K562 (cell line): Measurements from ENCODE around the gene CASP1. TPM values are rescaled to one million over a fixed set of nuclear protein-coding genes. Genes with fewer than 3 reads are reported as not detected.

Source experiments
- ATAC-seq: fragments of 200-7000 bp; cut with Tn5 transposase; 3 replicates; pipeline ENCODE4 v1.9.1; 2020; ENCODE audit warnings: moderate library complexity
- BruUV-seq: library from RNA; stranded (reverse); fragments of 400-500 nt; replicated peaks from 2 replicates; lab custom pipeline; 2021; lab: Mats Ljungman, UMichigan
- CTCF ChIA-PET: fragments of 300-600 bp; formaldehyde crosslinking; extraction: SDS; loops from one replicate; lab custom pipeline; 2021; ENCODE audit warnings: low intra/inter-chr PET ratio; lab: Yijun Ruan, JAX
- POLR2A ChIA-PET: fragments of 300-600, 350-650 bp; sonication (Branson Sonifier 250); formaldehyde crosslinking; extraction: SDS; loops from one replicate; lab custom pipeline; 2021; ENCODE audit warnings: antibody characterized with exemption, inconsistent platforms; lab: Yijun Ruan, JAX
- DNase-seq, 4 experiments: peaks; one replicate each; pipeline versions ENCODE4 v3.0.0 to v3.0.0-alpha.2; 2011 to 2018; ENCODE audit warnings: low spot score in 3 of 4, mixed read lengths in 3 of 4; ENCODE audit errors: extremely low read depth in 1 of 4
- FAIRE-seq: peaks from 2 replicates; lab custom pipeline; 2011; peaks lifted over from hg19 to GRCh38; lab: Jason Lieb, UNC
- H2AFZ ChIP-seq: 2 replicates; pipeline ENCODE4 v1.6.0; 2011; ENCODE audit warnings: low read depth, low read length, control low read depth, inconsistent platforms
- H3K27ac ChIP-seq: fragments of 200-600 bp; 3 replicates; pipeline ENCODE4 v1.8.0; 2011; ENCODE audit warnings: low read depth, mild to moderate bottlenecking, control low read depth, inconsistent platforms, low read length, moderate library complexity, mixed read lengths; ENCODE audit errors: extremely low read depth
- H3K27me3 ChIP-seq, 2 experiments: fragments of 300-600 bp in 1 of 2; 2 replicates in 1 of 2; 3 replicates in 1 of 2; pipeline versions ENCODE4 v1.6.0 to v1.8.0; 2011; ENCODE audit warnings: inconsistent platforms in 2 of 2, low read length in 2 of 2, mild to moderate bottlenecking in 1 of 2, mixed read lengths in 1 of 2, moderate library complexity in 1 of 2; ENCODE audit not compliant: control insufficient read depth in 2 of 2, insufficient read depth in 2 of 2
- H3K36me3 ChIP-seq: fragments of 300-600 bp; 3 replicates; pipeline ENCODE4 v1.8.0; 2011; ENCODE audit warnings: mild to moderate bottlenecking, low read length, inconsistent platforms; ENCODE audit not compliant: control insufficient read depth, insufficient read depth
- H3K4me1 ChIP-seq, 2 experiments: fragments of 200-600 bp in 1 of 2; replicated peaks in 1 of 2; 2 replicates in 1 of 2; 3 replicates in 1 of 2; pipeline versions ENCODE4 v1.5.1 to v1.8.0; 2011; ENCODE audit warnings: inconsistent platforms in 2 of 2, low read length in 2 of 2, mild to moderate bottlenecking in 1 of 2, mixed read lengths in 1 of 2, moderate library complexity in 1 of 2; ENCODE audit not compliant: control insufficient read depth in 2 of 2, insufficient read depth in 2 of 2
- H3K4me2 ChIP-seq: 2 replicates; pipeline ENCODE4 v1.6.1; 2011; ENCODE audit warnings: low read length, control low read depth, inconsistent platforms, mixed read lengths; ENCODE audit not compliant: insufficient read depth
- H3K4me3 ChIP-seq: fragments of 200-600 bp; sonication (generic), shearing (Covaris generic); 2 replicates; pipeline ENCODE4 v1.5.1; 2016; ENCODE audit warnings: control low read depth, inconsistent platforms
- H3K79me2 ChIP-seq: fragments of 200-600 bp; 3 replicates; pipeline ENCODE4 v1.8.0; 2011; ENCODE audit warnings: low read length, inconsistent platforms; ENCODE audit not compliant: control insufficient read depth, insufficient read depth
- H3K9ac ChIP-seq, 2 experiments: 2 replicates each; pipeline versions ENCODE4 v1.6.0 to v1.6.1; 2011; ENCODE audit warnings: low read depth in 2 of 2, low read length in 2 of 2, control low read depth in 1 of 2, inconsistent platforms in 1 of 2, mild to moderate bottlenecking in 1 of 2, mixed read lengths in 1 of 2; ENCODE audit not compliant: insufficient read depth in 1 of 2
- H3K9me1 ChIP-seq: one replicate; pipeline ENCODE4 v1.6.0; 2011; ENCODE audit warnings: inconsistent platforms, mild to moderate bottlenecking, low read length, moderate library complexity; ENCODE audit not compliant: control insufficient read depth, insufficient read depth
- H3K9me3 ChIP-seq: replicated peaks from 2 replicates; pipeline ENCODE4 v1.5.1; 2011; ENCODE audit warnings: low read depth, low read length, inconsistent platforms; ENCODE audit not compliant: control insufficient read depth, insufficient read depth
- H4K20me1 ChIP-seq: replicated peaks from 2 replicates; pipeline ENCODE4 v1.6.1; 2011; ENCODE audit warnings: low read length, inconsistent platforms, mixed read lengths; ENCODE audit not compliant: control insufficient read depth, insufficient read depth
- ADNP ChIP-seq: fragments of 200-800 bp; sonication (Bioruptor generic); IDR thresholded peaks from 2 replicates; pipeline ENCODE4 v1.6.1; 2016; ENCODE audit warnings: missing genetic modification characterization, missing compliant biosample characterization
- ARHGAP35 ChIP-seq: fragments of 450-650 bp; IDR thresholded peaks from 2 replicates; pipeline ENCODE4 v1.6.1; 2018; ENCODE audit not compliant: partially characterized antibody
- CBX2 ChIP-seq: fragments of 200-600 bp; sonication (generic); IDR thresholded peaks from one replicate; pipeline ENCODE4 v1.6.1; 2012; ENCODE audit warnings: mild to moderate bottlenecking, low read length, inconsistent platforms; ENCODE audit not compliant: insufficient read depth, poor library complexity, severe bottlenecking
- FOXA1 ChIP-seq: fragments of 450-650 bp; IDR thresholded peaks from 2 replicates; pipeline ENCODE4 v1.6.1; 2016; ENCODE audit warnings: mild to moderate bottlenecking, borderline replicate concordance
- HDAC6 ChIP-seq: IDR thresholded peaks from 2 replicates; pipeline ENCODE4 v1.6.1; 2012; ENCODE audit warnings: low read depth, mild to moderate bottlenecking, control low read depth, inconsistent platforms, low read length, moderate library complexity
- MCM5 ChIP-seq: fragments of 450-650 bp; IDR thresholded peaks from 2 replicates; pipeline ENCODE4 v1.6.1; 2016; ENCODE audit warnings: low read depth
- RAD21 ChIP-seq, 2 experiments: fragments of 250-450 bp in 1 of 2; fragments of 450-650 bp in 1 of 2; sonication (Bioruptor Pico) in 1 of 2; formaldehyde crosslinking in 1 of 2; IDR thresholded peaks in 1 of 2; conservative IDR thresholded peaks in 1 of 2; 2 replicates each; pipeline versions ENCODE4 v1.4.0 to v1.8.0; 2020 to 2022; ENCODE audit warnings: mild to moderate bottlenecking in 2 of 2, moderate library complexity in 1 of 2
- RBM14 ChIP-seq: fragments of 200-400 bp; formaldehyde crosslinking; IDR thresholded peaks from 2 replicates; pipeline ENCODE4 v1.6.1; 2018; ENCODE audit warnings: low read depth, mild to moderate bottlenecking, low read length, moderate library complexity, borderline replicate concordance; ENCODE audit not compliant: insufficient read depth
- SP1 ChIP-seq: sonication (generic); formaldehyde crosslinking; IDR thresholded peaks from 2 replicates; pipeline ENCODE4 v1.8.1; 2022; ENCODE audit warnings: mild to moderate bottlenecking, missing genetic modification reagents
- SREBF2 ChIP-seq: sonication (generic); formaldehyde crosslinking; IDR thresholded peaks from 2 replicates; pipeline ENCODE4 v1.4.0; 2020; ENCODE audit warnings: mild to moderate bottlenecking, missing genetic modification reagents
- TARDBP ChIP-seq: fragments of 450-650 bp; IDR thresholded peaks from 2 replicates; pipeline ENCODE4 v1.6.1; 2016
- ZNF445 ChIP-seq: fragments of 250-450 bp; sonication (Bioruptor Pico); IDR thresholded peaks from 2 replicates; pipeline ENCODE4 v1.4.0; 2020; ENCODE audit warnings: low read depth, mild to moderate bottlenecking, moderate library complexity
- ZNF764 ChIP-seq: fragments of 250-450 bp; sonication (Bioruptor Pico); IDR thresholded peaks from 2 replicates; pipeline ENCODE4 v1.4.0; 2020; ENCODE audit warnings: low read depth, mild to moderate bottlenecking, moderate library complexity
- WGBS: fragments of 100-300 bp; shearing (Covaris generic); methylation state at CpG from one replicate; pipeline ENCODE4 v1.1.6; 2016; ENCODE audit warnings: low coverage, mixed read lengths; ENCODE audit not compliant: insufficient coverage; ENCODE audit errors: missing lambda C conversion rate; 5-methylcytosine and 5-hydroxymethylcytosine counted together
- in situ Hi-C: fragments of 300-500 bp; cut with MboI; formaldehyde crosslinking; loops from 4 replicates; pipeline ENCODE4 v1.15.0; 2018; ENCODE audit warnings: inconsistent platforms, mixed read lengths
- intact Hi-C: fragments of 100-400 bp; cut with micrococcal nuclease; formaldehyde crosslinking; loops from 2 replicates; pipeline ENCODE4 v1.14.2; 2022
- polyA plus RNA-seq, 8 experiments: library from polyadenylated mRNA; depleted of rRNA in 4 of 8; stranded (reverse) in 5 of 8; unstranded in 3 of 8; fragments of >200 nt; fragmentation: Nextera tagmentation in 2 of 8; fragmentation: Illumina TruSeq in 1 of 8; extraction: Ambion mirVana in 2 of 8; extraction: Trizol in 1 of 8; gene quantifications; 2 replicates each; pipeline versions ENCODE4 v1.2.1 to v1.2.3, GENCODE V29; 2011 to 2014; ENCODE audit warnings: inconsistent platforms in 1 of 8, missing spikeins in 1 of 8
- total RNA-seq, 7 experiments: library from RNA; depleted of rRNA in 6 of 7; stranded (reverse); fragments of >200 nt in 6 of 7; fragmentation: Illumina TruSeq in 2 of 7; extraction: Trizol in 2 of 7; gene quantifications; 2 replicates each; pipeline versions ENCODE4 v1.2.1 to v1.2.3, GENCODE V29; 2011 to 2021; ENCODE audit warnings: low replicate concordance in 1 of 7
- TF ChIP-seq, protein P1 (sequence below): fragments of 250-450 bp; sonication (Bioruptor Pico); IDR thresholded peaks from 2 replicates; pipeline ENCODE4 v1.8.0; 2022; ENCODE audit warnings: moderate library complexity, mild to moderate bottlenecking, inconsistent platforms
- TF ChIP-seq, protein P2 (sequence below): sonication (generic); formaldehyde crosslinking; IDR thresholded peaks from 2 replicates; pipeline ENCODE4 v1.9.0; 2022; ENCODE audit warnings: mild to moderate bottlenecking, missing genetic modification reagents

The CASP1 gene
- total and polyA plus RNA-seq, 9 of the 15 experiments (the other 6 are each of a cell fraction or from before 2014, with no cell fraction given): not detected

DNA sequence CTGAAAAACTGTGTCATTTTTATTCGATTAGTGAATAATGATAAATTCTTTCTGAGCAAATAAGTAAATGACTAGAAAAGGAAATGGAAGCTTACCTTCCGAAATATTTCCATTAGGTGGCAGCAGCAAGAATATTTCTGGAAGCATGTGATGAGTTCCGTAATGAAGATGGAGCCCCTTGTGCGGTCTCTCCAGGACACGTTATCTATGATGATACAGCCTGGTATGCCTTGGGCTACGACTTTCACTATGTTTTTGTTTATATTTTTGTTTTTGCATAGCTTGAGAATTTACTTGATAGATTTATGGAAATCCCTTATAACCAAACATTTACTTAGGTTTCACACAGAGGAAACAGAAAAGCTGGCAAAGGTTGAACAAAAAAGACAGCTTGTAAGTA, 37.7 kb downstream of the CASP1 start:
- CTCF ChIA-PET: no interaction called here
- FAIRE-seq: no peak

DNA sequence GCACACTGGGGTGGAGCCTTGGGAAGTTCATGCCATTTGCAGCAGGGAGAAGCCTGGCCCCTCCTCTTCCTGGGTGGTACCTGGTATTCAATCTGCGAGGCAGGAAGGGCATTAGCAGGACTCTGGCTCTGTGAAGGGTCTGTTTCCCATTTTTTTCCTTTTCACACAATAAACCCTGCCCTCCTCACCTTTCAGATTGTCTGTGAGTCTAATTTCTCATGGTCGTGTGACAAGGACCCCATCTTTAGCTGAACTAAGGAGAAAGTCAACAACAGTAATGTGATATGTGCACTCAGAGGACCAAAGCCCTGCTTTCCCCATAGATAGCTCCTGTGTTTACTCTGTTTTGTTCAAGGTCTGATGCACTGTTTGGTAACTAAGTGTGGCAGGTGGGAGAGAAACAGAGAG, 39.9 kb downstream of the CASP1 start:
- DNase-seq: no peak
- intact Hi-C loops: no loop called here
- Histone ChIP-seq H3K4me1 (no peaks in the 10 kb centered on the region), H3K9ac (no peak overlapping the region), H3K4me2 (no peak overlapping the region), H3K36me3 (no peaks in the 10 kb centered on the region), H3K4me3 (no peak overlapping the region), H2AFZ (no peak overlapping the region), H3K27me3 (no peaks in the 10 kb centered on the region), H3K27ac (no peak overlapping the region), H3K79me2 (no peaks in the 10 kb centered on the region), H3K9me3 (no peaks in the 10 kb centered on the region), H3K9me1 (no peaks in the 10 kb centered on the region), H4K20me1 (no peaks in the 10 kb centered on the region)
- in situ Hi-C loops: no loop called here
- POLR2A ChIA-PET: no interaction called here
- BruUV-seq: no TSS peak
- CTCF ChIA-PET: no interaction called here
- no peak for FAIRE-seq
- no peak for ATAC-seq
- 0% methylated on average over 2 of the region's 2 CpGs for WGBS
- TF ChIP-seq, protein P1, sequence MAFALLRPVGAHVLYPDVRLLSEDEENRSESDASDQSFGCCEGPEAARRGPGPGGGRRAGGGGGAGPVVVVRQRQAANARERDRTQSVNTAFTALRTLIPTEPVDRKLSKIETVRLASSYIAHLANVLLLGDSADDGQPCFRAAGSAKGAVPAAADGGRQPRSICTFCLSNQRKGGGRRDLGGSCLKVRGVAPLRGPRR: no peak
- no peak for TF ChIP-seq CBX2
- TF ChIP-seq SREBF2 (CRISPR knock-in tag): no peak
- TF ChIP-seq ZNF445 (CRISPR knock-in tag): no peak
- TF ChIP-seq FOXA1: no peak
- TF ChIP-seq ARHGAP35: no peak
- no peak for TF ChIP-seq SP1 (CRISPR knock-in tag)

More for the DNA sequence above, 37.7 kb downstream of the CASP1 start:
- no TSS peak for BruUV-seq
- H4K20me1 ChIP-seq: no peaks in the 10 kb centered on the region
- no peaks in the 10 kb centered on the region for H3K36me3 ChIP-seq
- no peaks in the 10 kb centered on the region for H3K79me2 ChIP-seq
- in situ Hi-C loops (no loop called here), intact Hi-C loops (no loop called here)
- no peaks in the 10 kb centered on the region for H3K4me1 ChIP-seq
- TF ChIP-seq, protein P2, sequence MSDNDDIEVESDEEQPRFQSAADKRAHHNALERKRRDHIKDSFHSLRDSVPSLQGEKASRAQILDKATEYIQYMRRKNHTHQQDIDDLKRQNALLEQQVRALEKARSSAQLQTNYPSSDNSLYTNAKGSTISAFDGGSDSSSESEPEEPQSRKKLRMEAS (CRISPR knock-in tag): no peak
- TF ChIP-seq MCM5 (no peak), ADNP (tag) (no peak), TARDBP (no peak), HDAC6 (no peak), ZNF764 (CRISPR knock-in tag) (no peak), RAD21 (CRISPR knock-in tag; conservative IDR thresholded peaks at IDR 0.05 in 1 of 2, IDR thresholded peaks at IDR 0.05 in 1 of 2) (0 out of 4 replicates have a peak, but pooled peaks of 1 of the 2 experiments have one; percentile 21), RBM14 (no peak)
- H3K9me3 ChIP-seq: no peaks in the 10 kb centered on the region
- H2AFZ ChIP-seq: no peak overlapping the region
- H3K4me3 ChIP-seq: no peak overlapping the region
- no peaks in the 10 kb centered on the region for H3K9me1 ChIP-seq
- WGBS: under 1% methylated on average over 6 of the region's 6 CpGs
- no peak overlapping the region for H3K4me2 ChIP-seq
- ATAC-seq: no peak
- no peaks in the 10 kb centered on the region for H3K27me3 ChIP-seq
- DNase-seq: no peak
- H3K27ac ChIP-seq: no peak overlapping the region
- H3K9ac ChIP-seq: no peak overlapping the region
- POLR2A ChIA-PET: no interaction called here
